ENCODE measurements around the gene MAGEC3.

The MAGEC3 gene, protein sequence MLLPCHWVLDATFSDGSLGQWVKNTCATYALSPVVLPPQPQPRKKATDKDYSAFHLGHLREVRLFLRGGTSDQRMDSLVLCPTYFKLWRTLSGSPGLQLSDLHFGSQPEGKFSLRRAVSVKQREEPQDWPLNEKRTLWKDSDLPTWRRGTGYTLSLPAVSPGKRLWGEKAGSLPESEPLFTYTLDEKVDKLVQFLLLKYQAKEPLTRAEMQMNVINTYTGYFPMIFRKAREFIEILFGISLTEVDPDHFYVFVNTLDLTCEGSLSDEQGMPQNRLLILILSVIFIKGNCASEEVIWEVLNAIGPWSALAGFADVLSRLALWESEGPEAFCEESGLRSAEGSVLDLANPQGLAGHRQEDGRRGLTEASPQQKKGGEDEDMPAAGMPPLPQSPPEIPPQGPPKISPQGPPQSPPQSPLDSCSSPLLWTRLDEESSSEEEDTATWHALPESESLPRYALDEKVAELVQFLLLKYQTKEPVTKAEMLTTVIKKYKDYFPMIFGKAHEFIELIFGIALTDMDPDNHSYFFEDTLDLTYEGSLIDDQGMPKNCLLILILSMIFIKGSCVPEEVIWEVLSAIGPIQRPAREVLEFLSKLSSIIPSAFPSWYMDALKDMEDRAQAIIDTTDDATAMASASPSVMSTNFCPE

DNA sequence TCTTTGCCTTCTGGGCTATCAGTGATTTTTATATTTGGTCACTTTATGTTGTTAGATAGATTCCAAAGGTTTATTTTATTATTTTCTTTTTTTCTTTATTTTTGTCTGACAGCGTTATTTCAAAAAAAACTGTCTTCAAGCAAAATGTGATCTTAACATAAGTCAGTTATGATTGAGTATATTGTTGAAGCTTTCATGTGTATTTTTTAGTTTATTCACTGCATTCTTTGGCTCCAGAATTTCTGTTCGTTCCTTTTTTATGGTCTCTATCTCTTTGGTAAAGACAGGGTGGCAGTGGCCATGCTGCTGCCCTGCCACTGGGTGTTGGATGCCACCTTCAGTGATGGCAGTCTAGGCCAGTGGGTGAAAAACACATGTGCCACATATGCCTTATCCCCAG is at the start of gene MAGEC3:
MAGEC3 (plus strand) TSS at position 301 of the 400 bp plus-strand sequence; CDS start at position 301, 0 bp downstream.
- ChIA-PET CTCF (no interaction called here), POLR2A (no interaction called here)
- H3K4me3 ChIP-seq (ENCODE audit: low read depth, low read length): no peak within 1 kb of the TSS
- no peak for DNase-seq (ENCODE audit: low read depth, low spot score)
- TF ChIP-seq, protein P1, sequence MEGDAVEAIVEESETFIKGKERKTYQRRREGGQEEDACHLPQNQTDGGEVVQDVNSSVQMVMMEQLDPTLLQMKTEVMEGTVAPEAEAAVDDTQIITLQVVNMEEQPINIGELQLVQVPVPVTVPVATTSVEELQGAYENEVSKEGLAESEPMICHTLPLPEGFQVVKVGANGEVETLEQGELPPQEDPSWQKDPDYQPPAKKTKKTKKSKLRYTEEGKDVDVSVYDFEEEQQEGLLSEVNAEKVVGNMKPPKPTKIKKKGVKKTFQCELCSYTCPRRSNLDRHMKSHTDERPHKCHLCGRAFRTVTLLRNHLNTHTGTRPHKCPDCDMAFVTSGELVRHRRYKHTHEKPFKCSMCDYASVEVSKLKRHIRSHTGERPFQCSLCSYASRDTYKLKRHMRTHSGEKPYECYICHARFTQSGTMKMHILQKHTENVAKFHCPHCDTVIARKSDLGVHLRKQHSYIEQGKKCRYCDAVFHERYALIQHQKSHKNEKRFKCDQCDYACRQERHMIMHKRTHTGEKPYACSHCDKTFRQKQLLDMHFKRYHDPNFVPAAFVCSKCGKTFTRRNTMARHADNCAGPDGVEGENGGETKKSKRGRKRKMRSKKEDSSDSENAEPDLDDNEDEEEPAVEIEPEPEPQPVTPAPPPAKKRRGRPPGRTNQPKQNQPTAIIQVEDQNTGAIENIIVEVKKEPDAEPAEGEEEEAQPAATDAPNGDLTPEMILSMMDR (IDR thresholded peaks at IDR 0.05; ENCODE audit: insufficient read depth, low read length, missing control alignments): no peak

DNA sequence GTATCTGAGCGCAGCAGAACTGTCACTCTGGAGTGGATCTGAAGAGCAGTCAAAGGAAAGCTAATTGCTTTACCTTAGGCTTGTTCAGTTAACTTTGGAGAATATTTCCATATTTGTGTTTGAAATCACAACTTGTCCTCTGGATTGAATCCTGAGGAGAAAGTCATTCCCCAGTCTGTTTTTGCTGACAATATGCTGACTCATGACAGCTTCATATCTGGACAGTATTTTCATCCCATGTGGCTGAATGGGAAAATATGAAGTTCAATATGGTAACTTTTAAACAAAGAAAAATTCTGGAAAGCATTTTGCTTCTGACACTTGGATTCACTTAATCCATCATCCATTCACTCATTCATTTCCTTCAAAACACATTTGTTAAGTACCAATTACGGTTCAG is 46.3 kb upstream of the MAGEC3 start:
- CTCF ChIA-PET: no interaction called here
- no peak for DNase-seq (ENCODE audit: low read depth, low spot score)
- TF ChIP-seq, protein P1 (IDR thresholded peaks at IDR 0.05; ENCODE audit: insufficient read depth, low read length, missing control alignments): no peak
- H3K4me3 ChIP-seq (ENCODE audit: low read depth, low read length): no peak overlapping the region
- POLR2A ChIA-PET: no interaction called here

DNA sequence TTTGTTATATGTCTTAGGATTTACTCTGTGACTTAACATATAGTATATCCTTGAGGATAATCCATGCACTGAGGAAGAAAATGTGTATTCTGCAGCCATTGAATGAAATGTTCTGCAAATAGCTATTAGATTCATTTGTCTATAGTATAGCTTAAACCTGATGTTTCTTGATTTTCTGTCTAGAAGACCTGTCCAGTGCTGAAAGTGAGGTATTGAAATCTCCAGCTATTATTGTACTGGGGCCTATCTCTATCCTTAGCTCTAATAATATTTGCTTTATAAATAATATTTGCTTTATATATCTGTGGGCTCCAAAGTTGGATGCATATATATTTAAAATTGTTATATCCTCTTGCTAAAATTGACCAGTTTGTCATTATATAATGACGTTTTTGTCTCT is 26.7 kb upstream of the MAGEC3 start:
- ChIA-PET POLR2A (no interaction called here), CTCF (no interaction called here)
- TF ChIP-seq, protein P1 (IDR thresholded peaks at IDR 0.05; ENCODE audit: insufficient read depth, low read length, missing control alignments): no peak

DNA sequence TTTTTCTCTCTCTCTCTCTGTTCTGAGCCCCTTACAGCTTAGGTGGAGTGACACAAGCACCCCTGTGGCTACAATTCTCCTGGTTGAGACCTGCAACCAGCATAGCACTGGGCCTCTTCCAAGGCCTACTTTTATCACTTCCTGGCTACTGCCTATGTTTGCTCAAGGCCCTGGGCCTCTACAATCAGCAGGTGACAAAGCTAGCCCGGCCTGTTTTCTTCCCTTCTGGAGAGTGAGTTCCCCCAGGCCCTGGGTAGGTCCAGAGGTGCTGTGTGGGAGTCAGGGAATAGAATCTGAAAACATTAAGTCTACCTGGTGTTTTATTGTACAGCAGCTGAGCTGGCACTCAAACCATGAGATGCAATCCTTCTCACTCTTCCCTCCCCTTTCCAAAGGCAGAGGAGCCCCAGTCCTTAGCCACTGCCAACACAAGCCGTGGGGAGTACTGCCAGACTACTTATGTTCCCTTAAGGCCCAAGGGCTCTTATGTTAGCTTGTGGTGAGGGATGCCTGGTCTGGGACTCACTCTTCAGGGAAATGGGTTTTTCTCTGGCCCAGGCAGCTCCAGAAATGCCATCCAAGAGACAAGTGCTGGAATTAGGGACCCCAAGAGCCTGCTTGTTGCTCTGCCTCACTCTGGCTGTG is 23.8 kb upstream of the MAGEC3 start:
- H3K4me3 ChIP-seq (ENCODE audit: low read depth, low read length): no peak overlapping the region
- POLR2A ChIA-PET: no interaction called here
- DNase-seq (ENCODE audit: low read depth, low spot score): no peak
- TF ChIP-seq, protein P1 (IDR thresholded peaks at IDR 0.05; ENCODE audit: insufficient read depth, low read length, missing control alignments): no peak
- CTCF ChIA-PET: no interaction called here

More for the DNA sequence above, 26.7 kb upstream of the MAGEC3 start:
- H3K4me3 ChIP-seq (ENCODE audit: low read depth, low read length): no peak overlapping the region
- DNase-seq (ENCODE audit: low read depth, low spot score): no peak

DNA sequence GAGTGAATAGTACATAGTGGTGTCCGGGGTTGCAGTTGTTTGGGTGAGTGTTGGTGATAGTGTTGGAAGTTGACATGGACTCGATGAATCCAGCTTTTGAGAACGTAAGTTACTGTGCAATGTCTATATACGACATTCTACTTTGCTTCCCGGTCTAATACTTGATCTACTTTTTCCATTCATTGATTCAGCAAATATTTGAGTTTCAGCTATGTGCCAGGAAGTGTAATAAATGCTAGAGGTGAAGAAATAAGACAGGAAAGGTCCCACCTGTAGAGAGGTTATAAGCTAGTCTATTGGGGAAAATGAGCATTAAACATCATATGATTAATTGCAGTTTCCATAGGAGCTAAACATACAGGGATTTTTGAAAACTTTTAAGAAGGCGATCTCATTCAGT is 22.2 kb upstream of the MAGEC3 start:
- TF ChIP-seq, protein P1 (IDR thresholded peaks at IDR 0.05; ENCODE audit: insufficient read depth, low read length, missing control alignments): no peak
- no peak overlapping the region for H3K4me3 ChIP-seq (ENCODE audit: low read depth, low read length)
- POLR2A ChIA-PET: no interaction called here
- CTCF ChIA-PET: no interaction called here
- DNase-seq (ENCODE audit: low read depth, low spot score): no peak

DNA sequence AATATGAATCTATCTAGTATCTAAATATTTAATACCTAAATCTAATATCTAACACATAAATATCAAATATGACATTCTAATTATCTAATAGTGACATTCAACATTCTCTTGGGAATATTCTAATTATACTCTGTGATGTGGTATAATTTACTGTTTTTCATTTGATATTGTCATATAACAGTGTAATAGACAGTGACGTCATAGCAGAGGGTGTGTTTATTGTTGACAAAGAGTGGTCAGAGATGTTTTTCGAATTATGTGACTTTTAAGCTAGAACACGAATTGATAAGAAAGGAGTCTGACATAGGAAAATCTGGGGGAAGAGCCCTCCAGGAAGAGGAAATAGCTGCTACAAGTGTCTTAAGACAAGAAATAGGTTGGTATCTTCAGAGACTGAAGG is 5.9 kb upstream of the MAGEC3 start:
- H3K4me3 ChIP-seq (ENCODE audit: low read depth, low read length): no peak overlapping the region
- DNase-seq (ENCODE audit: low read depth, low spot score): no peak
- CTCF ChIA-PET: no interaction called here
- POLR2A ChIA-PET: no interaction called here
- TF ChIP-seq, protein P1 (IDR thresholded peaks at IDR 0.05; ENCODE audit: insufficient read depth, low read length, missing control alignments): no peak
